ENCODE results near the gene ZNF202. TPM values are rescaled to one million over a fixed set of nuclear protein-coding genes. Genes with fewer than 3 reads are reported as not detected.
"Not testable (repeated sequence)": the region's sequence is repeated elsewhere in the genome, so short reads cannot be mapped to it uniquely, and the experiment has no call there.

ZNF202 gene
- total RNA-seq, 1 donor from 2014 or later, result 4.9 TPM

- no peak for ATAC-seq
Observed at GRCh38 chr11:123740787-123741158, 687 bp downstream of the ZNF202 start.

DNA sequence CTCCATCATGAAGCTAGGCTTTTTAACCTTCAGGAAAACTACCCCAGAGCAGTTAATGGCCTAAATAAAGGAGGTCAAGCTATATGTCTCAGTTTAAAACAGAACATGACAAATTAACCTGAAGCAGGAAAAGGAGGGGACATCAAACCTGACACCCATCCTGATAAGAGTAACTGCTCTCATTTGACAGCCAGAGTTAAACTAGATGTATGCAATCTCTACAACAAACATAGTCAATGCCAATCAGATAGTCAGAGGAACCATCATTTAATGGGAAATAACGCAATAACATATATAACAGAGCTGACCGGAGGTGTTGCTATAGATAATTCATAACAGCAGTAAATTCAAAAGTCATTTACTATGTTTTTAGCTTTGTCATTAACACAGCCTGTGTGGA, 3.1 kb downstream of the ZNF202 start:
- ATAC-seq, result no peak

DNA sequence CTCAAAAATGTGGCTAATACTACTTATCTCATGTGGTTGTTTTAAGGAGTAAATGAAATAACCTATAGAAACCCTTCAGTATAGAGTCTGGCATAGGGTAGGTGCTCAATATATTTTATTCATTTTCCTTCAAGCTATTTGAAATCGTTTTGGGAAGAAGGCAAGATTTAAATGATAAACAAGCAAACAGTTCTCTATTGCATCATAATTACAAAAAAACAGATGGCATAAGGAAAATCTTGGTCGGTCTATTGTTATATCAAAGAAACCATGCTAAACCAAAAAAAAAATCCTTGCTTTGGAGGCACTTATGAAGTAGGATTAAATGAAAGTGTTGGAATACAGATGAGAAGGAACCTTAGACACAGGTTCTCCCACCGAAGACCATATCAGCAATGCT, 4.7 kb downstream of the ZNF202 start:
- ATAC-seq, result no peak

DNA sequence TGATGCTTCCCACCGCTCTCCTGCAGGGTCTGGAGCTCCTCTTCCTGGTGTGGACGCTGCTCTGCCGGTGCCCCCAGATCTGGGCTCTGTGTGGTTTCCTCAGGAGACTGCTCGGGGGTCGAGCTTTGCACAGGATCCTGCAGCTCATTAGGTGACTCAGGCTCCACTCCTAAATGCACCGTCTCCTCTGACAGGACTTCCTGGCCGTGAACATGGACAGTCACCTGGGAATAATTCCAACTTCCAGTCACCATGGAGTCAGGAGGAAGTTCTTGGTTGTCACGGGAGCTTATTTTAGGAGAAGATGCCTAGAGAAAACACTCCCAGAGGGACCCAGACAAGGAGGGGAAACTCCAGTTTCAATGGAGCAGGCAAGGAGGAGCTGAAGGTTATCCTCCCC, 11.9 kb downstream of the ZNF202 start:
- ATAC-seq, result no peak

DNA sequence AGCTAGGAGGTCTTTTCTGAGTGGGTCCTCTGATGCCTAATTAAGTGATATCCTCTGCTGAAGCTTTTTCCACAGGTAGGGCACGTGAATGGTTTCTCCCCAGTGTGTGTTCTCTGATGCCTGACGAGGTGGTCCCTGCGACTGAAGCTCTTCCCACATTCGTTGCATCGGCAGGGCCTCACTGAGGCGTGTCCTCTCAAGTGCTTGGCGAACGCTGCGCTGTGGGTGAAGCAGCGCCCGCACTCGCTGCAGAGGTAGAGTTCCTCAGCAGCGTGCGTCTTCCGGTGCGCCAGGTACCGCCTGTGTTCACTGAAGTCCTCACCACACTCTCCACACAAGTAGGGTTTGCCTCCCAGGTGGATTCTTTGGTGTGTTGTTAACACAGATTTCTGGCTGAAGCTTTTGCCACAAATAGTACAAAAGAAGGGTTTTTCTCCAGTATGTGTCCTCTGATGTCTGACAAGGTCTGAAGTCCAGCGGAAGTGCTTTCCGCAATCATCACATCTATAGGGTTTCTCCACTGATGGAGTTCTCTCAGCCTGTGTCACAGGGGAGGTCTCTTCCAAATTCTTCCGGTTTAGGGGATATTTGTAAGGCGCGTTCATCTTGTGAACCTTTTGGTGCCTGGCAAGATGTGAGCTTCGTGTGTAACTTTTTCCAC, 15.3 kb downstream of the ZNF202 start:
- no peak for ATAC-seq

GRCh38 chr11:123719452-123719851, 22.0 kb downstream of the ZNF202 start:
- ATAC-seq, result no peak

- peak; percentile 31 for ATAC-seq
Observed at GRCh38 chr11:123718469-123718868, 23.0 kb downstream of the ZNF202 start.

- ATAC-seq, result no peak
Observed at GRCh38 chr11:123718063-123718462, 23.4 kb downstream of the ZNF202 start.

DNA sequence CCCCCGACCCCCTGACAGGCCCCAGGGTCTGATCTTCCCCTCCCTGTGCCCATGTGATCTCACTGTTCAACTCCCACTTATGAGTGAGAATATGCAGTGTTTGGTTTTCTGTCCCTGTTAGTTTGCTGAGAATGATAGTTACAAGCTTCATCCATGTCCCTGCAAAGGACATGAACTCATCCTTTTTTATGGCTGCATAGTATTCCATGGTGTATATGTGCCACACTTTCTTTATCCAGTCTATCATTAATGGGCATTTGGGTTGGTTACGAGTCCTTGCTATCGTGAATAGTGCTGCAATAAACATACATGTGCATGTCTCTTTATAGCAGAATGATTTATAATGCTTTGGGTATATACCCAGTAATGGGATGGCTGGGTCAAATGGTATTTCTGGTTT, 28.8 kb downstream of the ZNF202 start:
- not testable (repeated sequence) for ATAC-seq

GRCh38 chr11:123707606-123708205, 33.8 kb downstream of the ZNF202 start:
- peak; percentile 55 for ATAC-seq

DNA sequence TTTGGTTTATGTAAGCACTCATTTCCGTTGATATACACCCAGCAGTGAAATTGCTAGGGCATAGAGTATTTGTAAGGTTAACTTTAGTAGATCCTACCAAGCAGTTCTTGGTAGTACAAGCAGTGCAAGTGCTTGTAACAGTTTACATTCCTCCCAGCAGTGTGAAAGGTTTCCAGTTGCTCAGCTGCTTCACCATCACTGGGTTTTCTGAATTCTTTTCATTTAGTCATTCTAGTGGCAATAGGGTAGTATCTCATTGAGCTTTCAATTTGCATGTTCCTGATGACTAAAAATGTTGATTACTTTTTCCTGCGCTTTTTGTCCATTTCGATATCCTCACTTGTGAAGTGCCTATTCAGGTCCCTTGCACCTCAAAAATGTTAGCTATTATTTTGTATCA, 34.3 kb downstream of the ZNF202 start:
- no peak for ATAC-seq

- ATAC-seq, result no peak
Observed at GRCh38 chr11:123704341-123704740, 37.1 kb downstream of the ZNF202 start.

DNA sequence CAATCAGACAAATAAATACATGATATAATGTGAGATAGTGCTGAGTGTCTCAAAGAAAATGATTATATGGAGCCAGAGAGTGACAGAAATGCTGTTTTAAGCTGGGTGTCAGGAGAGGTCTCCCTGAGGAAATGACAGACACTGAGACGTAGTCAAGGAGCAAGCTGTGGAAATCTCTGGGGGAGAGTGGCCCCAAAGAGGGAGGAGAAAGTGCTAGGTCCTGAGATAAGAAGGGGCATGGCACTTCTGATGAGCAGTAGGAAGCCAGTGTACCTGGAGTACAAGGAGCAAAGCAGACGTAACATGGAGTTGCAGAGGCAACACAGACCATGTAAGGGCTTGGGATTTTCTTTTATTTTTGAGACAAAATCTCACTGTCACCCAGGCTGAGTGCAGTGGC, 38.8 kb downstream of the ZNF202 start:
- no peak for ATAC-seq

GRCh38 chr11:123702139-123702538, 39.3 kb downstream of the ZNF202 start:
- ATAC-seq, result no peak

DNA sequence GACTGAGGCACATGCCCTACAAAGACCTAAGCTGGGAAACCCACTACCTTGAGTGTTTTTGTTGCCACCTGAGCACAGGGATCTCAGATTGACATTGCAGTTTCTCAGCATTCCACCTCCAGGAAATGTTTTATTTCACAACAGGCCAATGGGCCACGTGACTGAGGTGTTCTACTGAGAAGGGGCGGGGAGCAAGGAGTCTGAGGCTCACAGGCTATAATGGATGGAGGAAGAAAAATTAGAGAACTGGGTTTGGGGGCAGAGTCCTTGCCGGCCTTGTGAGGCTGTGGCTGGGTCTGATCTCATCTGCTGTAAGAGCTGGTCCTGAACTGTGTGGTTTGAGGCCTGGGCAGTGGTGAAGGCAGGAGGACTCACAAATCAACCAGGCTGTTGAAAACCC, 40.7 kb downstream of the ZNF202 start:
- ATAC-seq, result no peak

DNA sequence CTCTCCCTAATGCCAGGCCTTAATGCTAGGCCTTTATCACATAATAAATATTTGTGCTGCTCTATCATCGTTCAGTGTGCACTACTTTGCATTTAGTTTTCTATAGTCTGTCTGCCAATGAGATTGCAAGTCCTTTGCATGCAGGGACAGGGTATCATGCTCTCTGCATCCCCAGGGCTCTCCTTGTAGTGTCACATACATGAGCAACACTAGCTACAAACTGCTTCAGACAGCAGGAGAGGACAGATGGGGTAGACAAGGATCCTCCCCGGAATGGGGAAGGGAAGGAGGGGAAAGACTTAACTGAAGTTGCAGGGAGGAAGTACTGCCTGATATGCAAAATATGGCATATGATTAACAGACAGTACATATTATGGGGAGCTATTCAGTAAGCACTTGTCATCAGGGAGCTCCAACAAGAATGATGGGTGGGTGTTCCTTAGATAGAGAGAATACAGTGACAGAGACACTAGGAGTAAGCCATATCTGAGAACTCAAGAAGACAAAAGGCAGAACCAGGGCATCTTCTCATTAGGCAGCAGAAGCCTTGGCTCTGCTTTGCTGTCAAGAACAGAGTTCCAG, 42.8 kb downstream of the ZNF202 start:
- no peak for ATAC-seq

GRCh38 chr11:123696183-123696582, 45.3 kb downstream of the ZNF202 start:
- no peak for ATAC-seq

GRCh38 chr11:123695231-123695630, 46.2 kb downstream of the ZNF202 start:
- ATAC-seq, result no peak

GRCh38 chr11:123694551-123694950, 46.9 kb downstream of the ZNF202 start:
- no peak for ATAC-seq

- ATAC-seq, result no peak
Observed at GRCh38 chr11:123692961-123693360, 48.5 kb downstream of the ZNF202 start.

DNA sequence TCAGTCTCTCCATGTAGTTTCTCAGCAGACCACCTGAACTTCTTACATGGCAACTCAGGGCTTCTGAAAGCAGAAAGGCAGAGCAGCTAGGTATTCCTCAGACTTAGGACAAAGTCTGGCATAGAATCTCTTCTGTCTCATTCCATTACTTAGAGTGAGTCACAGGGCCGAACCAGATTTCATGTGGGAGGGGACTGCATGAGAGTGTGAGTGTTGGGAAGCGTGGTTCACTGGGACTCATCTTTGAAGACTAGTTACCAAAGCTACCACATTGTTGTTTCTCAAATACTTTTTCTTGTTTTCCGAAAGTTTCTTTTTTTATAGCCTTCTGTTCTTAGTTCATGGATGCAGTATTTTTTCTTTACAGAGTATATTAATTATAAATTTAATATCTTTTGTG, 51.0 kb downstream of the ZNF202 start:
- peak; percentile 55 for ATAC-seq

GRCh38 chr11:123684601-123685000, 56.9 kb downstream of the ZNF202 start:
- ATAC-seq, result no peak

DNA sequence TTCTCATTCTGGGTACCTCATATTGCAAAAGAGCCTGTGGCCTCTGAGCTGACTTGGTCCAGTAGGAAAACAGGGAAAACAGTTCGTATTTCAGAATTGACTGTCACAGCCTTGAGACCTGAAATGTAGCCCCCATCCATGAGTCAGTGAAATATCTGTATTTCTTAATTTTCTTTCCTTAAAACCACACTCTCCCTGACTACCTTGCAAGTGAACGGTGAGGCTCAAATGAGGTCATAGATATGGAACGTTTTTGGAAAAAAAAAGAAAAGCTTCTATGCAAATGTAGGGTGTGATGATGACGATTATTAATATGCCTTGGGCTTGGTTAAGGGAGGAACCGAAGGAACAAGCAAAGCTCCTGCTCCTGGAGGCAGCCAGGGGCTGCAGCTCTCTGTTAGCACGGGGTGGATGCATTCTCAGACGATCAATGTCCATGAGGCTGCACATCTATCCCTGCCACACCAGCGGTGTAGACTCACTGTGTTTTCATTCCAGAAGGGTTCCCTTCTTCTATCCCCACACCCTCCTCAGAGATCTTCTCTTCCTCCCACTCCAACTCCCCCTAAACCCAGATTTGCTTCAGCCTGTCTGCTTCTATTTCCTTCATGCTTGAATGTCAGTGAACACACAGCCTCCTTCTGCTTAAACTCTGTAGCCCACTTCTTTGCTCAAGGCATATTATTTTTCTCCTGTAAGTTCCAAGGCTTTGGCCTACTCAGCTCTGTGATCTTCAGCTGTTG, 57.9 kb downstream of the ZNF202 start:
- no peak for ATAC-seq

Data from esophagus mucosa (tissue), 1 donor.